HG02840 (cell line): ENCODE results near the gene FNDC3B.

Experiments used
- ATAC-seq: cut with Tn5 transposase; IDR thresholded peaks from one replicate; pipeline ENCODE4 v1.9.1; 2021; ENCODE audit warnings: mild to moderate bottlenecking, moderate library complexity, moderate number of reproducible peaks; ENCODE audit not compliant: unreplicated experiment, low FRiP score

The FNDC3B gene

GRCh38 chr3:172273378-172273777, 234.0 kb downstream of the FNDC3B start:
- ATAC-seq = no peak

GRCh38 chr3:172274906-172275305, 235.5 kb downstream of the FNDC3B start:
- no peak for ATAC-seq

GRCh38 chr3:172275586-172275985, 236.2 kb downstream of the FNDC3B start:
- ATAC-seq = no peak

- no peak for ATAC-seq
These were observed 236.7 kb downstream of the FNDC3B start for GRCh38 chr3:172276103-172276502.

GRCh38 chr3:172277151-172277652, 237.8 kb downstream of the FNDC3B start:
- ATAC-seq = no peak

- ATAC-seq = no peak
These were observed 239.8 kb downstream of the FNDC3B start for GRCh38 chr3:172279191-172279640.

GRCh38 chr3:172279974-172280373, 240.6 kb downstream of the FNDC3B start:
- ATAC-seq = no peak

- no peak for ATAC-seq
These were observed 241.2 kb downstream of the FNDC3B start for GRCh38 chr3:172280406-172281051.

GRCh38 chr3:172281884-172282283, 242.5 kb downstream of the FNDC3B start:
- ATAC-seq = no peak

- no peak for ATAC-seq
These were observed 243.5 kb downstream of the FNDC3B start for GRCh38 chr3:172282850-172283249.

GRCh38 chr3:172283841-172284357, 244.5 kb downstream of the FNDC3B start:
- ATAC-seq = no peak

- ATAC-seq = no peak
These were observed 246.5 kb downstream of the FNDC3B start for GRCh38 chr3:172285844-172286243.

GRCh38 chr3:172286548-172287148, 247.3 kb downstream of the FNDC3B start:
- no peak for ATAC-seq

- ATAC-seq = no peak
These were observed 248.6 kb downstream of the FNDC3B start for GRCh38 chr3:172287937-172288477.

- no peak for ATAC-seq
These were observed 249.3 kb downstream of the FNDC3B start for GRCh38 chr3:172288651-172289050.

GRCh38 chr3:172289583-172289982, 250.2 kb downstream of the FNDC3B start:
- no peak for ATAC-seq

- ATAC-seq = no peak
These were observed 251.1 kb downstream of the FNDC3B start for GRCh38 chr3:172290457-172290856.

GRCh38 chr3:172291650-172292049, 252.3 kb downstream of the FNDC3B start:
- ATAC-seq = no peak

- no peak for ATAC-seq
These were observed 253.0 kb downstream of the FNDC3B start for GRCh38 chr3:172292422-172292821.

- ATAC-seq = no peak
These were observed 253.7 kb downstream of the FNDC3B start for GRCh38 chr3:172293093-172293492.

- no peak for ATAC-seq
These were observed 254.9 kb downstream of the FNDC3B start for GRCh38 chr3:172294223-172294806.
